K562 (cell line): Measurements from ENCODE around the gene CARD14. TPM values are rescaled to one million over a fixed set of nuclear protein-coding genes. Genes with fewer than 3 reads are reported as not detected.

Experiments used
- ATAC-seq: fragments of 200-7000 bp; cut with Tn5 transposase; 3 replicates; pipeline ENCODE4 v1.9.1; 2020; ENCODE audit warnings: moderate library complexity
- BruUV-seq: library from RNA; stranded (reverse); fragments of 400-500 nt; replicated peaks from 2 replicates; lab custom pipeline; 2021; lab: Mats Ljungman, UMichigan
- CTCF ChIA-PET: fragments of 300-600 bp; formaldehyde crosslinking; extraction: SDS; loops from one replicate; lab custom pipeline; 2021; ENCODE audit warnings: low intra/inter-chr PET ratio; lab: Yijun Ruan, JAX
- POLR2A ChIA-PET: fragments of 300-600, 350-650 bp; sonication (Branson Sonifier 250); formaldehyde crosslinking; extraction: SDS; loops from one replicate; lab custom pipeline; 2021; ENCODE audit warnings: antibody characterized with exemption, inconsistent platforms; lab: Yijun Ruan, JAX
- DNase-seq, 4 experiments: peaks; one replicate each; pipeline versions ENCODE4 v3.0.0 to v3.0.0-alpha.2; 2011 to 2018; ENCODE audit warnings: low spot score in 3 of 4, mixed read lengths in 3 of 4; ENCODE audit errors: extremely low read depth in 1 of 4
- FAIRE-seq: peaks from 2 replicates; lab custom pipeline; 2011; peaks lifted over from hg19 to GRCh38; lab: Jason Lieb, UNC
- H2AFZ ChIP-seq: 2 replicates; pipeline ENCODE4 v1.6.0; 2011; ENCODE audit warnings: low read depth, low read length, control low read depth, inconsistent platforms
- H3K27ac ChIP-seq: fragments of 200-600 bp; 3 replicates; pipeline ENCODE4 v1.8.0; 2011; ENCODE audit warnings: low read depth, mild to moderate bottlenecking, control low read depth, inconsistent platforms, low read length, moderate library complexity, mixed read lengths; ENCODE audit errors: extremely low read depth
- H3K27me3 ChIP-seq, 2 experiments: fragments of 300-600 bp in 1 of 2; 2 replicates in 1 of 2; 3 replicates in 1 of 2; pipeline versions ENCODE4 v1.6.0 to v1.8.0; 2011; ENCODE audit warnings: inconsistent platforms in 2 of 2, low read length in 2 of 2, mild to moderate bottlenecking in 1 of 2, mixed read lengths in 1 of 2, moderate library complexity in 1 of 2; ENCODE audit not compliant: control insufficient read depth in 2 of 2, insufficient read depth in 2 of 2
- H3K36me3 ChIP-seq: fragments of 300-600 bp; 3 replicates; pipeline ENCODE4 v1.8.0; 2011; ENCODE audit warnings: mild to moderate bottlenecking, low read length, inconsistent platforms; ENCODE audit not compliant: control insufficient read depth, insufficient read depth
- H3K4me1 ChIP-seq, 2 experiments: fragments of 200-600 bp in 1 of 2; replicated peaks in 1 of 2; 2 replicates in 1 of 2; 3 replicates in 1 of 2; pipeline versions ENCODE4 v1.5.1 to v1.8.0; 2011; ENCODE audit warnings: inconsistent platforms in 2 of 2, low read length in 2 of 2, mild to moderate bottlenecking in 1 of 2, mixed read lengths in 1 of 2, moderate library complexity in 1 of 2; ENCODE audit not compliant: control insufficient read depth in 2 of 2, insufficient read depth in 2 of 2
- H3K4me2 ChIP-seq: 2 replicates; pipeline ENCODE4 v1.6.1; 2011; ENCODE audit warnings: low read length, control low read depth, inconsistent platforms, mixed read lengths; ENCODE audit not compliant: insufficient read depth
- H3K4me3 ChIP-seq: fragments of 200-600 bp; sonication (generic), shearing (Covaris generic); 2 replicates; pipeline ENCODE4 v1.5.1; 2016; ENCODE audit warnings: control low read depth, inconsistent platforms
- H3K79me2 ChIP-seq: fragments of 200-600 bp; 3 replicates; pipeline ENCODE4 v1.8.0; 2011; ENCODE audit warnings: low read length, inconsistent platforms; ENCODE audit not compliant: control insufficient read depth, insufficient read depth
- H3K9ac ChIP-seq, 2 experiments: 2 replicates each; pipeline versions ENCODE4 v1.6.0 to v1.6.1; 2011; ENCODE audit warnings: low read depth in 2 of 2, low read length in 2 of 2, control low read depth in 1 of 2, inconsistent platforms in 1 of 2, mild to moderate bottlenecking in 1 of 2, mixed read lengths in 1 of 2; ENCODE audit not compliant: insufficient read depth in 1 of 2
- H3K9me1 ChIP-seq: one replicate; pipeline ENCODE4 v1.6.0; 2011; ENCODE audit warnings: inconsistent platforms, mild to moderate bottlenecking, low read length, moderate library complexity; ENCODE audit not compliant: control insufficient read depth, insufficient read depth
- H3K9me3 ChIP-seq: replicated peaks from 2 replicates; pipeline ENCODE4 v1.5.1; 2011; ENCODE audit warnings: low read depth, low read length, inconsistent platforms; ENCODE audit not compliant: control insufficient read depth, insufficient read depth
- H4K20me1 ChIP-seq: replicated peaks from 2 replicates; pipeline ENCODE4 v1.6.1; 2011; ENCODE audit warnings: low read length, inconsistent platforms, mixed read lengths; ENCODE audit not compliant: control insufficient read depth, insufficient read depth
- CCNT2 ChIP-seq: IDR thresholded peaks from 2 replicates; pipeline ENCODE4 v1.6.1; 2011; ENCODE audit warnings: borderline replicate concordance, low read depth, mild to moderate bottlenecking, moderate library complexity, mixed read lengths, low read length; ENCODE audit not compliant: insufficient read length; ENCODE audit errors: extremely low read depth
- CEBPG ChIP-seq, 3 experiments: fragments of 200-800 bp in 1 of 3; sonication (Bioruptor generic) in 1 of 3; sonication (generic) in 1 of 3; formaldehyde crosslinking in 1 of 3; IDR thresholded peaks in 2 of 3; conservative IDR thresholded peaks in 1 of 3; 2 replicates each; pipeline versions ENCODE4 v1.6.1 to v1.8.0; 2016 to 2022; ENCODE audit warnings: missing compliant biosample characterization in 2 of 3, missing genetic modification characterization in 2 of 3, mild to moderate bottlenecking in 1 of 3, missing genetic modification reagents in 1 of 3
- CREM ChIP-seq: IDR thresholded peaks from 2 replicates; pipeline ENCODE4 v1.6.1; 2014; ENCODE audit warnings: antibody characterized with exemption, low read depth
- DLX4 ChIP-seq: fragments of 250-450 bp; sonication (Bioruptor Pico); IDR thresholded peaks from 2 replicates; pipeline ENCODE4 v1.6.1; 2021; ENCODE audit warnings: mild to moderate bottlenecking
- ELF1 ChIP-seq: fragments of 200-800 bp; sonication (Bioruptor generic); IDR thresholded peaks from 2 replicates; pipeline ENCODE4 v1.6.1; 2016; ENCODE audit warnings: missing genetic modification characterization, missing compliant biosample characterization
- HDAC2 ChIP-seq: fragments of 450-650 bp; IDR thresholded peaks from 2 replicates; pipeline ENCODE4 v1.6.1; 2016; ENCODE audit warnings: mild to moderate bottlenecking
- ILF3 ChIP-seq: fragments of 450-650 bp; IDR thresholded peaks from 2 replicates; pipeline ENCODE4 v1.6.1; 2018; ENCODE audit warnings: antibody characterized with exemption, mild to moderate bottlenecking, moderate library complexity, borderline replicate concordance
- MEIS2 ChIP-seq: fragments of 450-650 bp; IDR thresholded peaks from 2 replicates; pipeline ENCODE4 v1.6.1; 2014; ENCODE audit warnings: mild to moderate bottlenecking; ENCODE audit not compliant: partially characterized antibody
- NFIC ChIP-seq: fragments of 450-650 bp; IDR thresholded peaks from 2 replicates; pipeline ENCODE4 v1.6.1; 2017; ENCODE audit warnings: mild to moderate bottlenecking, inconsistent platforms
- NR0B1 ChIP-seq: fragments of 450-650 bp; IDR thresholded peaks from one replicate; pipeline ENCODE4 v1.6.1; 2018; ENCODE audit warnings: mild to moderate bottlenecking, moderate library complexity; ENCODE audit not compliant: partially characterized antibody
- PHF21A ChIP-seq: fragments of 450-650 bp; IDR thresholded peaks from 2 replicates; pipeline ENCODE4 v1.6.1; 2017; ENCODE audit warnings: low read depth, borderline replicate concordance
- RB1 ChIP-seq: fragments of 450-650 bp; IDR thresholded peaks from 2 replicates; pipeline ENCODE4 v1.6.1; 2017; ENCODE audit warnings: low read depth, mild to moderate bottlenecking
- RBM17 ChIP-seq: fragments of 200-400 bp; formaldehyde crosslinking; IDR thresholded peaks from 2 replicates; pipeline ENCODE4 v1.6.1; 2017; ENCODE audit warnings: low read depth, mild to moderate bottlenecking, low read length, borderline replicate concordance
- SNIP1 ChIP-seq: fragments of 450-650 bp; IDR thresholded peaks from 2 replicates; pipeline ENCODE4 v1.7.1; 2017; ENCODE audit warnings: low read depth, mild to moderate bottlenecking
- SREBF1 ChIP-seq: fragments of 150-350 bp; IDR thresholded peaks from 2 replicates; pipeline ENCODE4 v1.6.1; 2014; ENCODE audit warnings: antibody characterized with exemption, low read depth, low read length, borderline replicate concordance
- XRCC3 ChIP-seq: fragments of 450-650 bp; IDR thresholded peaks from 2 replicates; pipeline ENCODE4 v1.6.1; 2017; ENCODE audit warnings: mild to moderate bottlenecking, moderate library complexity
- ZNF12 ChIP-seq: sonication (generic); formaldehyde crosslinking; IDR thresholded peaks from 2 replicates; pipeline ENCODE4 v1.4.0; 2020; ENCODE audit warnings: mild to moderate bottlenecking, missing genetic modification reagents
- ZNF398 ChIP-seq: fragments of 250-450 bp; sonication (Bioruptor Pico); IDR thresholded peaks from 2 replicates; pipeline ENCODE4 v1.8.0; 2021; ENCODE audit warnings: moderate library complexity, mild to moderate bottlenecking, inconsistent platforms
- WGBS: fragments of 100-300 bp; shearing (Covaris generic); methylation state at CpG from one replicate; pipeline ENCODE4 v1.1.6; 2016; ENCODE audit warnings: low coverage, mixed read lengths; ENCODE audit not compliant: insufficient coverage; ENCODE audit errors: missing lambda C conversion rate; 5-methylcytosine and 5-hydroxymethylcytosine counted together
- in situ Hi-C: fragments of 300-500 bp; cut with MboI; formaldehyde crosslinking; loops from 4 replicates; pipeline ENCODE4 v1.15.0; 2018; ENCODE audit warnings: inconsistent platforms, mixed read lengths
- intact Hi-C: fragments of 100-400 bp; cut with micrococcal nuclease; formaldehyde crosslinking; loops from 2 replicates; pipeline ENCODE4 v1.14.2; 2022
- polyA plus RNA-seq, 8 experiments: library from polyadenylated mRNA; depleted of rRNA in 4 of 8; stranded (reverse) in 5 of 8; unstranded in 3 of 8; fragments of >200 nt; fragmentation: Nextera tagmentation in 2 of 8; fragmentation: Illumina TruSeq in 1 of 8; extraction: Ambion mirVana in 2 of 8; extraction: Trizol in 1 of 8; gene quantifications; 2 replicates each; pipeline versions ENCODE4 v1.2.1 to v1.2.3, GENCODE V29; 2011 to 2014; ENCODE audit warnings: inconsistent platforms in 1 of 8, missing spikeins in 1 of 8
- total RNA-seq, 7 experiments: library from RNA; depleted of rRNA in 6 of 7; stranded (reverse); fragments of >200 nt in 6 of 7; fragmentation: Illumina TruSeq in 2 of 7; extraction: Trizol in 2 of 7; gene quantifications; 2 replicates each; pipeline versions ENCODE4 v1.2.1 to v1.2.3, GENCODE V29; 2011 to 2021; ENCODE audit warnings: low replicate concordance in 1 of 7

Gene CARD14
- total and polyA plus RNA-seq, 9 of the 15 experiments (the other 6 are each of a cell fraction or from before 2014, with no cell fraction given) = not detected

GRCh38 chr17:80219013-80219762 is 49.4 kb downstream of the CARD14 start:
- DNase-seq = peak; percentile 65 to 90 (median 72)
- H3K79me2 ChIP-seq = peaks cover 3% of the 10 kb centered on the region; the same call in 1 of the 3 replicates
- H3K4me2 ChIP-seq = peak overlapping the region; percentile 87
- ATAC-seq = peak; percentile 84
- intact Hi-C loops = loop anchor here (2.0 kb wide), 1 partner anchor 36 kb away; no protein-coding TSS in a partner anchor
- CTCF ChIA-PET = no interaction called here
- peak overlapping the region; percentile 51; the same call in 2 of the 3 replicates for H3K27ac ChIP-seq
- in situ Hi-C loops = no loop called here
- H3K36me3 ChIP-seq = peaks cover 20% of the 10 kb centered on the region; the same call in 1 of the 3 replicates
- peak overlapping the region; percentile 75 to 96 for H3K9ac ChIP-seq
- peaks cover 9 to 50% of the 10 kb centered on the region in 2 experiments; a peak in 4 of 5 replicates for H3K4me1 ChIP-seq
- no peaks in the 10 kb centered on the region for H3K9me1 ChIP-seq
- POLR2A ChIA-PET = interaction anchor here (0.8 to 1.8 kb wide), 3 partner anchors 9 to 13 kb away, joined by 3 to 9 read pairs (median 4); no protein-coding TSS in a partner anchor
- peak overlapping the region; percentile 83 for H2AFZ ChIP-seq
- no peaks in the 10 kb centered on the region for H3K9me3 ChIP-seq
- 19% methylated on average over 15 of the region's 15 CpGs for WGBS
- BruUV-seq = TSS peak; percentile 41
- H3K27me3 ChIP-seq = no peaks in the 10 kb centered on the region
- H3K4me3 ChIP-seq = peak overlapping the region; percentile 51
- H4K20me1 ChIP-seq = 0 out of 2 replicates have a peak, but pooled peaks cover 7% of the 10 kb centered on the region
- FAIRE-seq = peak; percentile 92
- TF ChIP-seq ZNF398 = no peak
- TF ChIP-seq ILF3 = no peak
- no peak for TF ChIP-seq XRCC3
- no peak for TF ChIP-seq DLX4
- TF ChIP-seq PHF21A = no peak
- TF ChIP-seq CEBPG (CRISPR knock-in tag; IDR thresholded peaks at IDR 0.05) = no peak
- TF ChIP-seq CEBPG (tag; conservative IDR thresholded peaks at IDR 0.05 in 1 of 2, IDR thresholded peaks at IDR 0.05 in 1 of 2) = no peak
- no peak for TF ChIP-seq SNIP1
- TF ChIP-seq MEIS2 = peak; percentile 87
- peak; percentile 90 for TF ChIP-seq HDAC2
- peak; percentile 99 for TF ChIP-seq NFIC
- peak; percentile 11 for TF ChIP-seq CCNT2
- peak; percentile 44; the same call in 1 of the 2 replicates for TF ChIP-seq CREM
- no peak for TF ChIP-seq RB1
- TF ChIP-seq NR0B1 = no peak
- no peak for TF ChIP-seq ZNF12 (CRISPR knock-in tag)
- no peak for TF ChIP-seq SREBF1
- TF ChIP-seq ELF1 (tag) = peak; percentile 64; the same call in 1 of the 2 replicates
- TF ChIP-seq RBM17 = no peak
